ENCODE measurements around the gene MALT1.

GRCh38 chr18:58715540-58715939, 44.3 kb downstream of the MALT1 start:
- TF ChIP-seq POLR2A (IDR thresholded peaks at IDR 0.05) (no peak), CTCF (IDR thresholded peaks at IDR 0.05) (no peak)
